IPS DF 19.7 (cell line): ENCODE measurements around the gene PTBP3.
"Not testable (repeated sequence)": the region's sequence is repeated elsewhere in the genome, so short reads cannot be mapped to it uniquely, and the experiment has no call there.

Experiments used
- DNase-seq: peaks from one replicate; pipeline ENCODE4 v3.0.0-alpha.2; 2013; ENCODE audit warnings: low read depth, low spot score

PTBP3 gene, protein sequence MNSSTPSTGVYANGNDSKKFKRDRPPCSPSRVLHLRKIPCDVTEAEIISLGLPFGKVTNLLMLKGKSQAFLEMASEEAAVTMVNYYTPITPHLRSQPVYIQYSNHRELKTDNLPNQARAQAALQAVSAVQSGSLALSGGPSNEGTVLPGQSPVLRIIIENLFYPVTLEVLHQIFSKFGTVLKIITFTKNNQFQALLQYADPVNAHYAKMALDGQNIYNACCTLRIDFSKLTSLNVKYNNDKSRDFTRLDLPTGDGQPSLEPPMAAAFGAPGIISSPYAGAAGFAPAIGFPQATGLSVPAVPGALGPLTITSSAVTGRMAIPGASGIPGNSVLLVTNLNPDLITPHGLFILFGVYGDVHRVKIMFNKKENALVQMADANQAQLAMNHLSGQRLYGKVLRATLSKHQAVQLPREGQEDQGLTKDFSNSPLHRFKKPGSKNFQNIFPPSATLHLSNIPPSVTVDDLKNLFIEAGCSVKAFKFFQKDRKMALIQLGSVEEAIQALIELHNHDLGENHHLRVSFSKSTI

DNA sequence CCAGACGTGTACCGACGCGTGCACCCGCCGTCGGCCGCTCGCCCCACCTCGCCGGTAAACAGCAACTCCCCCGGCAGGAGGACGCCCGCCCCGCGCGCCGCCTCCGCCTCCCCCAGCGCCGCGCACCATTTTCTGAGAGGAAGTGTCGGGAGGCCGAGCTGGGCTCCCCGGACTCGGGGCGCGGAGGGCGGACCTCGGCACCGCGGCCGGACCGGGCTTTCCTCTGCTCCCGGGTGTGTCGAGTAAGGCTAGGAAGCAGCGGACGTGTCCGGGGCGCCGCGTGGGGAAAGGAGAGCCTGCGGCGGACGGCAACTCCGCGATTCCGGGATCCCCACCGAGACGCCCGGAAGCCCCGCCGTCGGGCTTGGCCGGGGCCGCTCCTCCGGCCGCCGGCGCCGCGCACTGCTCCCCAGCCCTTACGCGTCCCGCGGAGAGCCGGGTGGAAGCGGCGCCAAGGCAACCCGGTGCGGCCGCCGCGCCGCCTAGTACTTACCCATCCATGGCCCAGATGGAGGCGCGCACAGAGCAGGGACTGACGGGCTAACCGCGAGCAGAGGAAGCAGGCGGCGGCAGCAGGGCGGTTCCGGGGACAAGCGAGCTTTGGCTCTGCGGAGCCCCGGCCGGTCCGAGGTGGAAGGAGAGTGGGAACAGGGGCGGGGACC lies at the start of gene PTBP3:
Gene PTBP3 (minus strand): TSS at position 643 of the 662 bp plus-strand sequence. CDS start 35,754 bp downstream, outside the sequence.
- no peak for DNase-seq

DNA sequence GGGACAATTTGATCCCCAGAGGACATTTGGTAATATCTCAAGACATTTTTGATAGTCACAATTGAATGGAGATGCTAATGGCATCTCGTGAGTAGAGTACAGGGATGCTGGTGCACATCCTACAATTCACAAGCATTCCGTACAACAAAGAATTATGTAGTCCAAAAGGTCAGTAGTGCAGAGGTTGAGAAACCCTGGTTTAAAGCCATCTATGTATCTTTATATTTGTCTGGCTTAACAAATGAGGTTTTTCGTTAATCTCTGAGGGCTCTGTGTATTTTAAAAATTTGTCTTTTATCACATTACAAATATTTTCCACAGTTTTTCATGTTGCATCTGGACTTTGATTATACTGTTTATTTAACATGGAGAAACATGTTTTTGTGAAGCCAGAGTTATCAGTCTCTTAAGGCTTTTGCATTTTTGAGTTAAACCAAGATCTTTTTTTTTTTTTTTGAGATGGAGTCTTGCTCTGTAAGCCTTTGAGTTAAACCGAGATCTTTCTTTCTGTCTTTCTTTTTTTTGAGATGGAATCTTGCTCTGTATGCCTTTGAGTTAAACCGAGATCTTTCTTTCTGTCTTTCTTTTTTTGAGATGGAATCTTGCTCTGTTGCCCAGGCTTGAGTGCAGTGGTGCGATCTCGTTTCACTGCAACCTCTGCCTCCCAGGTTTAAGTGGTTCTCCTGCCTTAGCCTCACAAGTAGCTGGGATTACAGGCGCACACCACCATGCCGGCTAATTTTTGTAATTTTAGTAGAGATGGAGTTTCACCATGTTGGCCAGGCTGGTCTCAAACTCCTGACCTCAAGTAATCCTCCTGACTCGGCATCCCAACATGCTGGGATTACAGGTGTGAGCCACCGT lies 49.3 kb upstream of the PTBP3 start:
- DNase-seq = no peak

DNA sequence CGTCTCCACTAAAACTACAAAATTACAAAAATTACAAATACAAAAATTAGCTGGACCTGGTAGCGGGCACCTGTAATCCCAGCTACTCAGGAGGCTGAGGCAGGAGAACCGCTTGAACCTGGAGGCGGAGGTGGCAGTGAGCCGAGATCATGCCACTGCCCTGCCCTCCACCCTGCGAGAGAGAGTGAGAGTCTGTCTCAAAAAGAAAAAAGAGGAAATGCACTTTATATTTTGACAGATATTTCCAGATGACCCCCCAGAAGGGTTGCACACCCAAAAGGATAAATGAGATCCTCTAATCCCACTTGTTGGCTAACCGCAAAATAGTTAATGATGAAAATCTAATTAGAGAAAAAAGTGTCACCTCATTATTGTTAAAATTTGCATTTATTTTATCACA lies 48.6 kb upstream of the PTBP3 start:
- DNase-seq = no peak

DNA sequence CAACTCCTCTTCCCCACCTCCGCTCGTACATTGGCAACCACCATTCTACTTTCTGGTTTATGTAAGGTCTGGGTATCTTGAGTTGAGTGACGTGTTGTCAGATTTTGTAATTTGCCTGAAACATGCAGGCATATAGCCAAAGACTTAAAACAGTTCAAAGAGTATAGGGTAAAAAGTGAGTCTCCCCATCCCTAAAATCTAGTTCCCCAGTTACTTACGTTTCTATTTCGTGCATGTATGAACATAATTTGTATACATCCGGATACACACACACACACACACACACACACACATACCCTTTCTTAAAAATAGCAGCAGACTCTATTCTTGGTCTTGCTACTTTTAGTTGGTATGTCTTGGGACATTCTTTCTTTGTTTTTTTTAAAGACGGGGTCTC lies 47.4 kb upstream of the PTBP3 start:
- DNase-seq = no peak

DNA sequence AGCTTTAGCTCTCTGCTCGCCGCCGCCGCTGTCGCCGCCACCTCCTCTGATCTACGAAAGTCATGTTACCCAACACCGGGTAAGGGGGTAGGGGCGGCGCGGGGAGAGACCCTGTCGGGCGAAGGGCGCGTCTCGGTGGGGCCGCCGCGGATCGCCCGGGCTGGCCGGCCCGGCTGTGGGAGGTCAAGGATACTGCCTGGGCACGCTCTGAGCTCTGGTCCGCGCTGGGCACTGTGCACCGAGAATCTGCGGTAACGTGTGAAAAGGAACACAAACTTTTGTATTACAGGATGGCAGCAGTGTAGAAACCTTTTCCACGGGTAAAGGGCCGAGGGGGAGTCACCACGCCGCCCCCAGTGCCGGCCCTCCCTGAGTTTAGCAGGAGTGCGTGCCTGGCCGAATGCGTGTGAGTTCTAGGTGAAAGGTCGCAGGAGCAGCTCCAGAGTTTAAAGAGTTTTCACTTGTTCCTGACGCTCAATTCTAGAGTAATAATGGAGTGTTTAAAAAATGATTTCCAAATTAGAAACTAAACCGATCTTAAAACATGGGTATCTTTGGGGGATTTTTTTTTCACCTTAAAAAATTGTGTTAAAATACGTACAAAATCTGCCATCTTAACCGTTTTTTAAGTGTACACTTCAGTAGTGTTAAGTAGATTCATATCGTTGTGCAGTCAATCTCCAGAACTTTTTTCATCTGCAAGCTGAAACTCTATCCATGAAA lies 46.8 kb upstream of the PTBP3 start, which contains the start of gene HSDL2:
Gene HSDL2 (plus strand): TSS at position 7 of the 723 bp plus-strand sequence. CDS start 56 bp downstream, at position 63.
- DNase-seq = no peak

DNA sequence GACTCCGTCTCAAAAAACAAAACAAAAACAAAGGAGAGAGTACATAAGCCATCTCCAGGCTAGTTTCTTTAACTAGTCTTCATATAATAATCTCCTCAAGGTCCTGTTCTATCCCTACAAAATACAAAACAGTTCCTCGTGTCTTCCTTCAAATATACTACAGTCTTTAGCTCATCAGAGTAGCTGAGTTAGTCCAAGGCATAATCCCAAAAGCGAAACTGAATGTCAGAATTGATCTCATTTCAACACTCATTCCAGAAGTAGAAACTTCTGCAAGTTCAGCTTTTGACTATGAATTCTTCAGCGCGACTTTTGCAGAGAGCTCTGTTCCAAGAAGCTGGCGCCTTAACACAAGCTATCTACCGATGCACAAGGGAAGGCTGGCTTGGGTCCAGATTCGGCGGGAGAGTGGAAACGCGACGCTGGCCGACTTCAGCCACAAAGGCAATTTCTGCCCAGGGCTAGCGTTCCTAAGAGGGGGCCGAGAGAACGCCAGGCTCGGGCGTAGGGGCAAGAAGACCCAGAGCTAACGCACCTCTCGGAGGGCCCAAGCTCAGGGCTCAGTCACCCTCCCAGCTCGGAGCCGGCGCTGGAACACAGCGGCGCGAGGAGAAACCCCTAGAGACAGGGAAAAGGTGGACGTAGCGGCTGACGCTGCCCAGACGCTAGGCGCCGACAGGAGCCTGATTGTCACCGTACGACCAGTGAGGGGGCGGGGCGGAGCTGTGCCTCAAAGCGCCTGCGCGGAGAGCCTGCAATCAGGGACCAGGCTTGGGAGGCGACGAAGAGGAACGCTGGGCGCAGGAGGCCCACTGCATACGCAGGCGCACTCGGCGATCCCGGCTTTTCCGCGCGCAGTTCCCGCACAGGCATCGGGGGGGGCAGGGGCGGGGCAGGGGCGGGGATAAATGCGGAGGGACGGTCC lies 46.0 kb upstream of the PTBP3 start:
- DNase-seq = peak; percentile 90

DNA sequence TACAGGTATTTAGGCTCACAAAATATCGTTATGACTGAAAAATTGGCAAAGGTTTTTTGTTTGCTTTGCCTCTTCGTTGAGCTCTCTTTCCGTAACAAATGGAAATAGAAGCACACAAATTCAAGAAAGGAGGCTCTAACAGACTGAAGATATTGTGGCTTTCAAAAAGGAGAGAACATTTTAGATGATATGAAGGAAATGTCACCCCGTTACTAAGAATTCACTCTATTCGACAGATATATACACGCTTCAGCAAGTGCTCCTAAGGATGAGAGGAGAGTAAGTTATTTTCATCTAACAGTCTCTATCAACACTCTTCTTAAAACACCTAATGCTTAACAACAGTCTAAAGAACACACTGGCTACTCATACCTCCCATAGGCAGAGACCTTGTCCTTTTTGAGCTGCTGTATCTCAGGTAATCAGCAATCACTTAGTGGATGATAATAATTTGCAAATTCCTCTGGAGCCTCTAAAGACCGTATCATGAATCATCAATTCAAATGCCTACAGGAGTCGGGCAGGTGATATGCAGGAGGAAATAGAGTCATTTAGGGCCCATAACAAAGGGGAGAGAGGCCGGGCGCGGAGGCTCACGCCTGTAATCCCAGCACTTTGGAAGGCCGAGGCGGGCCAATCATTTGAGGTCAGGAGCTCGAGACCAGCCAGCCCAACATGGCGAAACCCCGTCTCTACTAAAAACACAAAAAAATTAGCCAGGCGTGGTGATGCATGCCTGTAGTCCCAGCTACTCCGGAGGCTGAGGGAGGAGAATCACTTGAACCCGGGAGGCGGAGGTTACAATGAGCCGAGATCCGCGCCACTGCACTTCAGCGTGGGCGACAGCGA lies 45.1 kb upstream of the PTBP3 start:
- DNase-seq = no peak

DNA sequence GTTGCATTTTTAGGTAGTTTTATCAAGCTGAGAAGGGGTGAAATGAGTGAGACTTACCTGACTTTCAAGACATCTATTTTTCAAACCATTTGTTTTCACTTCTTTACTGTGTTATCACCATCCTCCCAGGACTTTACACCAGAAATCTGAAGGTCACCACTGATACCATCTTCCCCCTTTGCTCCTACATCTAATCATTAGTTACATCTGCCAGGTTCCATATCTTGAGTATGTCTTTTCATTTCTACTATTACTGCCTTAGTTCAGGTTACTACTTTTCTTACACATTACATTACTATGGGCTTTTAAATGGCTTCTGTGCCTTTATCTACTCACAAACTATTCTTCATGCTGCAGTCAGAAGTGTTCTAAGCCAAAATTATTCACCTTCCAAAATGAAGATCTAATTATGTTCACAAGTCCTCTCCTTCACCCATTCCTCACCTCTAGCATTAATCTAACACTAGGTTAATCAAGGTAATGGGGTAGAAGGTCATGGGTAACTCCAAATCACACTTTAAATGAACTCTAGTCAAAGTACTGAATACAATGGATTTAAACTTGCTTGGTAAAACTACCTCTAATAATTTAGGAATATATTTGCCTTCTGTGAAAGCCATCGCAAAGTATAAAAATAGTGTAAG lies 44.4 kb upstream of the PTBP3 start:
- DNase-seq = no peak

DNA sequence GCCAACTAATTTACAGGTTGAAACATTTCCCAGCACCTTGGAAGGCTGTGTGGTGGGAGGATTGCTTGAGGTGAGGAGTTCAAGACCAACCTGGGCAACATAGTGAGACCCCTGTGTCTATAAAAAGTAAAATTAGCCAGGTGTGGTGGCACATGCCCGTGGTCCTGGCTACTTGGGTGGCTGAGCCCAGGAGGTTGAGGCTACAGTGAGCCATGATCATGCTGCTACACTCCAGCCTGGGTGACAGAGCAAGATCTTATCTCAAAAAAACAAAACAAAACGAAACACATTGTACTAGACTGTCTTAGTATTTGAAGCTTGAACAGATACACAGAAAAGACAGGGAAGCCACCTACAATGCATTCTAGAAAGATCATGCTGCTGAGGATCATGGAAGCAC lies 43.7 kb upstream of the PTBP3 start:
- no peak for DNase-seq

DNA sequence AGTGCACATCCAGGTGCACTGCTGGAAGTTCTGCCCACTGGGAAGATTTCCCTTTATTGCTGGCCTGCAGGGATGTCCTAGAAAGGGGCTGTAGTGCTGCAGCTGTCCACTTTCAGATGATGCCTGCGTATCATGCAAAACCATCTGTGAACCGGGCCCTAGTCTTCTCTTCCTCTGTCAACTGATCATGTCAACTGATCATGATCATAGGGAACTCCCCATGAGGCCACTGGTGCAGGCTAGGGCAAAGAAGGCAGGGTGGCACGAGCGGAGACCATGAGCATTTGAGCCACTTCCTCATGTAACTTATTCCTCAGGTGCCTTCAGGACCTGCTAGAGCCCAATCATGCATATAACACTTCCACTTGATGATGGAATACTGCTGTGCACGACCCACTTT lies 41.9 kb upstream of the PTBP3 start:
- no peak for DNase-seq

DNA sequence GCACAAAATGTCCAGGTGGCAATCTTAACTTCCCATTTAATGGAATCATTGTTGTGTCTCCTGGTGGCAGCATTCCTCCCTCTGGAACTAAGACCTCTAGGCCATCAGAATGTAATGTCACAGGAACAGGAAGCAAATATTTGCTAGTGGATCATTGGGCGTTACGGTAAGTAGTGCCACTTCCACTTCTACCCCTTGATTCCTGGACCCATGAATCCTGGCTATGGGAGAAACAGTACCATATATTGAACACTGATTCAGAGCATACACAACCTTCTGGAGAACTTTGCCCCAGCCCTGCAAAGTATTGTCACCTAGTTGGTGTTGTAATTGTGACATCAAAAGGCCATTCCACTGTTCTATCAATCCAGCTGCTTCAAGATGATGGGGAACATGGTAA lies 40.8 kb upstream of the PTBP3 start:
- DNase-seq = not testable (repeated sequence)

DNA sequence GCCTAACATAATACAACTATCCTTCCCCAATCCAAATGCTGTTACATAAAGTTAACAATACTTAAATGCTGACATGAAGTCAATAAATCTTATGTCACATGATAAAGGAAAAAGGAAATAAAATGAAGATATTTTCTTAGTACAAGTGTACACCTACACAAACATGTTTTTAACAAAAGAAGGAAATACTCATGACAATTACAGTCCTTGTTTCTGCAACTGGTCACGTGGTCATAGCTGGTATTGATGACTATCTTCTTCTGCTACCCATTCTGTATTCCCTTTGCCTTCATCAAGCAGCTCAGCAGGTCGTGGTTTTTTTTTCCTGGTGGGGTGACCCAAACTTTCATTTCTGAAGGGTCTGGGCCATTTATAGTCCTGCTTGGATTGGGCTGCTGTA lies 40.2 kb upstream of the PTBP3 start:
- not testable (repeated sequence) for DNase-seq

DNA sequence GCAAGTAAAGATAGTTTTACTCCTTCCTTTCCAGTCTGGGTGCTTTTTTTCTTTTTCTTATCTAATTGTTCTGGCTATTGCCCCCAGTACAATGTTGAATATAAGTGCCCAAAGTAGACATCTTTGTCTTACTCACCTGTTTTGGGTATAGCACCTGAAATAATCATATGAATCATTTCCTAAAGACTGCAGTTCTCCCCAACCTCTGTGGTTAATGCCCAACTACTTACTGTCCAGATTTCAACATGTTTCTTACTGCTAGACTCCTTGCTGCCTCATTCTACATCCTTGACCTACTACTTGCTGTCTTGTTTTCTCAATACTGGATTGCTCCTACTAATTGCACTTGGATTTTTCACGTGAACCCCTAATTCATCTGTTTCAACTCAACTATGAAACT lies 37.6 kb upstream of the PTBP3 start:
- DNase-seq = no peak

DNA sequence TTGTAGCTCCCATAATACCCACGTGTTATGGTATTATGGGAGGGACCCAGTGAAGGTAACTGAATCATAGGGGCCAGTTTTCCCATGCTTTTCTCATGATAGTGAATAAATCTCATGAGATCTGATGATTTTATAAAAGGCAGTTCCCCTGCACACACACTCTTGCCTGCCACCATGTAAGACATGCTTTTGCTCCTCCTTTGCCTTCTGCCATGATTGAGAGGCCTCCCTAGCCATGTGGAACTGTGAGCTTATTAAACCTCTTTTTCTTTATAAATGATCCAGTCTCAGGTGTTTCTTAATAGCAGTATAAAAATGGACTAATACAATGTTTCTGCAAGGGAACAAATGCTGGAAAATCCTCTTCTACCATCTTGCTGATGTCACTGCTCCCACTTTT lies 36.4 kb upstream of the PTBP3 start:
- no peak for DNase-seq

DNA sequence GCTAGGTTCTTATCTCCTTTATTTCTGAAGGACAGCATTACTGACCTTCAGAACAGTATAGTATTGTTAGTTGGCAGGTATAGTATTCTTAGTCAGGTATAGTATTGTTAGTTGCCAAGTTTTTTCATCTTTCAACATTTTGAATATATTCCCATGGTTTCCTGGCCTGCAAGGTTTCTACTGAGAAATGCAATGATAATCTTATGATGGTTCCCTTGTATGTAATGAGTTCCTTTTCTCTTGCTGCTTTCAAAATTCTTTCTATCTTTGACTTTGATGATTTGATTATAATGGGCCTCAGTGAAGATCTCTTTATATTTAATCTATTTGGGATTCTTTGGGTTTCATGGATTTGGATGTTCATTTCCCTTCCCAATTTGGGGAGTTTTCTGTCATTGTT lies 34.0 kb upstream of the PTBP3 start:
- DNase-seq = no peak

DNA sequence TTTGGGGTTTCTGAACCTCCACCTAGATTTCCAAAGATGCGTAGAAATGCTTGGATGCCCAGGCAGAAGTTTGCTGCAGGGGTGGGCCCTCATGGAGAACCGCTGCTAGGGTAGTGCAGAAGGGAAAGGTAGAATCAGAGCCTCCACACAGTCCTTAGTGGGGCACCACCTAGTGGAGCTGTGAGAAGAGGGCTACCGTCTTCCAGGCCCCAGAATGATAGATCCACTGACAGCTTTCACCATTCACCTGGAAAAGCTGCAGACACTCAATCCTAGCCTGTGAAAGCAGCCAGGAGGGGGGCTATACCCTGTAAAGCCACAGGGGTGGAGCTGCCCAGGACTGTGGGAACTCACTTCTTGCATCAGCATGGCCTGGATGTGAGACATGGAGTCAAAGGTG lies 33.2 kb upstream of the PTBP3 start:
- DNase-seq = no peak

DNA sequence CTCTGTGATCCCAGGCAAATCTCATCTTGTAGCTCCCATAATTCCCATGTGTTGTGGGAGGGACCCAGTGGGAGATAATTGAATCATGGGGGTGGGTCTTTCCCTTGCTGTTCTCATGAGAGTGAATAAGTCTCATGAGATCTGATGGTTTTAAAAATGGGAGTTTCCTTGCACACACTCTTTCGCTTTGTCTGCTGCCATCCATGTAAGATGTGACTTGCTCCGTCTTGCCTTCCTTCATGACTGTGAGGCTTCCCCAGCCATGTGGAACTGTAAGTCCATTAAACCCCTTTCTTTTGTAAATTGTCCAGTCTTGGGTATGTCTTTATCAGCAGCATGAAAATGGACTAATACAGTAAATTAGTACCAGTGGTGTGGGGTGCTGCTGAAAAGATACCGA lies 31.8 kb upstream of the PTBP3 start:
- DNase-seq = not testable (repeated sequence)

DNA sequence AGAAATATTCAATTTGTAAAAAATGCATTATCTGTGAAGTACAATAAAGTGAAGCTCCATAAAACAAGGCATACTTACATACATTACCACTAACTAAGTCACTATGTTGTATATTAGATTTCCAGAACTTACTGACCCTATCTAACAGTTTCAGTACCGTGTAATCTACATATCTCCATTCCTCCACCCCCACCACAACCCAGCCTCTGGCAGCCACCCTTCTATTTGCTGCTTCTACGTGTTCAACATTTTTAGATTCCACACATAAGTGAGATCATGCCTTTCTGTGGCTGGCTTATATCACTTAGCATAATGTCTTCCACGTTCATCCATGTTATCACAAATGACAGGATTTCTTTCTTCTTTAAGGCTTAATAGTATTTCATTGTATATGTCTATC lies 31.3 kb upstream of the PTBP3 start:
- DNase-seq = no peak

DNA sequence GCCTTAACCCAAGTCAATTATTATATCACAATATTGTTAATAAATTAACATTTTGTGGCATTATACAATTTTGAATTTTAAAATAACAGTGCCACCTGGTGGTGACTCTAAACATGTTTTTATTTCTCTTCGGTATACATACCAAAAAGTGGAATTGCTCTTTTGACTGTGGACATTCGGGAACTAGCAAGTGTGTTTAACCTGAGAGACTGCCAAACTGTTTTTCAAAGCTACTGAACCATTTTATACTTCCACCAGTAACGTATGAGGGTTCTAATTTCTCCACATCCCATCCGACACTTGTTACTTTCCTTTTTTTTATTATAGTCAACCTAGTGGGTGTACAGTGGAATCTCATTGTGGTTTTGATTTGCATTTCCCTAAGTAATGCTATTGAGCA lies 28.2 kb upstream of the PTBP3 start:
- no peak for DNase-seq
